Activated CD8-positive, alpha-beta memory T cell treated with anti-CD3 and anti-CD28 coated beads, Interleukin-2, amount 50 U/mL, for 1 hour (primary cell): Measurements from ENCODE around the gene LHX3.
"Not testable (repeated sequence)": the region's sequence is repeated elsewhere in the genome, so short reads cannot be mapped to it uniquely, and the experiment has no call there.

ENCODE experiments used
- DNase-seq: peaks from one replicate; pipeline ENCODE4 v3.0.0-alpha.2; 2020; ENCODE audit errors: extremely low read depth

The LHX3 gene

DNA sequence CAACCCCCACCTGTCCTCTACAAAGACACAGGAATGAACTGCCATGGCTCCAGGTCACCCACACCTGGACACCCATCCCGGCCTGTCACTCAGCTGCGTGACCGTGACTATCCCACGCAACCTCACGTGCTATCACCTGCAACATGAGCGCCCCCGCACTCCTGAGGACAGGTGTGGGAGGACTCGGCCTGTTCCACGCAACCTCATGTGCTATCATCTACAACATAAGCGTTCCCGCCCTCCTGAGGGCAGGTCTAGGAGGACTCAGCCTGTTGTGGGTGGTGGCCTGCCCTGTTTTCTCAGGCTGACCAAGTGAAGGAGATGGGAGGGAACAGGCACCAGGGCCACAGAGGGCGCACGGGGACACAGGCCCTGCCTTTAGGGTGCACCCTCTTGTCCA, 36.6 kb upstream of the LHX3 start:
- no peak for DNase-seq

DNA sequence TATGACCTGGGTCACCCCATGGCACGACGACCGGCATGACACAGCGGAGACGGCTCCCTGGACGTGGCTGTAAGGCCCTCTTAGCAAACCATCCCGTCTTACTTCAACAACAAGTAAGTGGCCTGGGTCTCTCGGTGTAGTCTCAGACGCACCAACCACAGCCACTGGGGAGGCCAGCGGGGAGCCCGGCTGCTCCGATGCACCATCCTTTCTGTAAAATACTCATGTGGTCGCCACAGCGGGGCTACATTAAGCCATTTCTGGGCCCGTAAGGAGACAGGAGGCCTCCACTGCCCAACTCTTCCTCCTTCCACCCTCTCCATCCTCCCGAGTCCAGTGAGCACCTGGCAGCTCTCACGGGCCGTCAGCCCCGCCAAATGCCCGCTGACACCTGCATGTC, 36.0 kb upstream of the LHX3 start:
- no peak for DNase-seq

DNA sequence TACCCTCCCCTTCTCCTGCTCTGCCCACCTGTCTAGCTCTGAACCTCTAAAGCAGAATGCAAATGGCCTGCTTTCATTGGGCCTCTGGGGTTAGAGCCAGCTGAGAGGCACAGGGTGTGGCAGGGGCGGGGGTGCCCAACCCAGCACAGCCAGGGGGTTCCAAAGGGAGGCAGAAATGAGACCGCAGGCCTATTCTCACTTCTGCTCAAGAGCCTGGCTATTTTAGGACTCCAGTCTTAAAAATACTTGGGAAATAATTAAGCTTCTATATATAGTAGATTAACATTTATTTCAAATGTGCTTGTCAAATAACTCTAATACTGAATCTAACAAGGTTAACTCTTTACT, 35.0 kb upstream of the LHX3 start:
- DNase-seq: no peak

DNA sequence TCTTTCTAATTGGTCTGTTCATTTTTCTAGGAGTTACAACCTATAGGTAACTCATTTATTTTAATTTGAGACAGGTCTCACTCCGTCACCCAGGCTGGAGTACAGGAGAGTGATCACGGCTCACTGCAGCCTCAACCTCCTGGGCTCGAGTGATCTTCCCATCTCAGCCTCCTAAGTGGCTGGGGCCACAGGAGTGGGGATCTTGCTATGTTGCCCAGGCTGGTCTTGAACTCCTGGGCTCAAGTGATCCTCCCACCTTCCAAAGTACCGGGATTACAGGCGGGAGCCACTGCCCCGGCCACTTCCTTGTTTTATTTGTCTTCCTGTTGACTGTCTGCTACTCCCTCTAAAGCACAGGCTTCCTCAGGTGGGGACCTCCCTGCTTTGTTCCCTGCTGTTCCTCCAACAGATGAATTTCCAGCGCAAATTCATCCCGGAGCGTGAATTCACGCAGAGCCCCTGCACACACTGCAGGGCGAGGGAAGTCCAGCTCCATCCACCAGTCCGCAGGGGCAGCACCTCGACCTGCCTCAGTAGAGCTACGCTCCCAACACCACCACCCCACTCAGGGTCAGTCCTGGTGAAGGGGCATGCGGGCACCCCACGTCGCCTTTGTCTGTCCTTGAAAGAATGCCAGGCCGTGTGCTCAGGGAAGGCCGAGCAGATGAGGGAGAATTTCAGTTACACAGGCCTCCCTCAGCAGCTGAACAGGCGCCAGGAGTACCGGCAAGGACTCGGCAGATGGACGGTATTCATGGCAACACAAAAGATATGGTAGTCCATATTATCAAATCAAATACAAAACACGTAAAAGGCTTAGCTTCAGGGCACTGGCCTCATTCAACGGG, 34.4 kb upstream of the LHX3 start:
- no peak for DNase-seq

DNA sequence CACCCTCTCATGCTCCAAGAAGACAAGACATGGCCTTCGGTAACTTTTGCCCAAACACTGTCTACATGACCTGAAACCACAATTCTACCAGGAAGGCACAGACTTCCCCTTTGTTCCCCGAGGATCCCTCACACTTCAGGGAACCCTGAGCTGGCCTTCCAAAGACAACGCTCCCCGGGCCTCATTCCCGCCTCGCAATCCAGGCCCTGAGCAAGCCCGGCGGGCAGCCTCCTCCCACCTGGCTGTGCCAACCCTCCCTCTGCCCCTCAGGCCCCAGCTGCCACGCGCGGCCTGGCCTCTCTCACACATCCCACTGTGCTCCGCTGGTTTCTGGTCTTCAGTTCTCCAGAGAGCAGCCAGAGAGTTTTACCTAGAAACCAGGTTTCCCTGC, 33.4 kb upstream of the LHX3 start:
- no peak for DNase-seq

DNA sequence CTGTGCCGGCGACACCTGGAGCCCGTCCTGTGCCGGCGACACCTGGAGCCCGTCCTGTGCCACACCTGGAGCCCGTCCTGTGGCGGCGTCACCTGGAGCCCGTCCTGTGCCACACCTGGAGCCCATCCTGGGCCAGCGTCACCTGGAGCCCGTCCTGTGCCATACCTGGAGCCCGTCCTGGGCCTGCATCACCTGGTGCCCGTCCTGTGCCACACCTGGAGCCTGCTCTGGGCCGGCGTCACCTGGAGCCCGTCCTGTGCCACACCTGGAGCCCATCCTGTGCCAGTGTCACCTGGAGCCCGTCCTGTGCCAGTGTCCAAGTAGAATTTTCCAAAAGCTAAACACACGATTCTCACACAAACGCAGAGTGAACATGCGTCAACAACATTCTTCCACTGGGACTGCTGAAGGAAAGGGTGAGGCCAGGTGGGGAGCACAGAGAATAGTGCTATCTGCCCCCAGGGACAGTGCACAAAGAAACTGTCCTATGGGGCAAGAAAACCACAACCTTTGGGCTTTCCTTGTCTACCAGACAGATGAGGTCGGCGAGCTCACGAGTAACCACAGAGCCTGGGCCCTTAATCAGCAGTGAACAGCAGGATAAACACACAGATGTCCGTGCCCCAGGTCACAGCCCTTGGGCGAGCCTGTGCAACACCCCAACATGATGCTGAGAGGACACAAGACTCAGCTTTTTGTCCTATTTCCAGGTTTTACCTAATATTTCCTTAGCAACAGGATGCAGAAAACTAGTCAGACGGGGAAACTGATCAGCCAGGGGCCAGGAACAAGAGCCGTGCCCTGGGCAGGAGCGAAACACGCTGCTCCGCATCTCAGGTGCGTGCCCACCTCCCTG, 32.8 kb upstream of the LHX3 start:
- DNase-seq: no peak

DNA sequence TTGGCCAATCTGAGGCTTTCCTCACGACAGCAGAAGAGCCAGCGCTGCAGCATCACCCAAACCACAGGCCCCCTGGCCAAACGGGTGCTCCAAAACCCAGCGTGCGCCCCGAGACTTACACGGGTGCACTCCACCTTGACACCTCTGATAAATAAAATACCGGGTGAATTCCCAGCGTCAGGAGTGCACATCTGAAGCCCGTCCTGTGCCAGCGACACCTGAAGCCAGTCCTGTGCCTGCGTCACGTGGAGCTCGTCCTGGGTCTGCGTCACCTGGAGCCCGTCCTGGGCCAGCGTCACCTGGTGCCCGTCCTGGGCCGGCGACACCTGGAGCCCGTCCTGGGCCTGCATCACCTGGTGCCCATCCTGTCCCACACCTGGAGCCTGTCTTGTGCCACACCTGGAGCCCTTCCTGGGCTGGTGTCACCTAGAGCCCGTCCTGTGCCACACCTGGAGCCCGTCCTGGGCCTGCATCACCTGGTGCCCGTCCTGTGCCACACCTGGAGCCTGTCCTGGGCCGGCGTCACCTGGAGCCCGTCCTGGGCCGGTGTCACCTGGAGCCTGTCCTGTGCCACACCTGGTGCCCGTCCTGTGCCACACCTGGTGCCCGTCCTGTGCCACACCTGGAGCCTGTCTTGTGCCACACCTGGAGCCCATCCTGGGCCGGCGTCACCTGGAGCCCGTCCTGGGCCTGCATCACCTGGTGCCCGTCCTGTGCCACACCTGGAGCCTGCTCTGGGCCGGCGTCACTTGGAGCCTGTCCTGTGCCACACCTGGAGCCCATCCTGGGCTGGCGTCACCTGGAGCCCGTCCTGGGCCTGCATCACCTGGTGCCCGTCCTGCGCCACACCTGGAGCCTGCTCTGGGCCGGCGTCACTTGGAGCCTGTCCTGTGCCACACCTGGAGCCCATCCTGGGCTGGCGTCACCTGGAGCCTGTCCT, 31.8 kb upstream of the LHX3 start:
- DNase-seq: not testable (repeated sequence)

DNA sequence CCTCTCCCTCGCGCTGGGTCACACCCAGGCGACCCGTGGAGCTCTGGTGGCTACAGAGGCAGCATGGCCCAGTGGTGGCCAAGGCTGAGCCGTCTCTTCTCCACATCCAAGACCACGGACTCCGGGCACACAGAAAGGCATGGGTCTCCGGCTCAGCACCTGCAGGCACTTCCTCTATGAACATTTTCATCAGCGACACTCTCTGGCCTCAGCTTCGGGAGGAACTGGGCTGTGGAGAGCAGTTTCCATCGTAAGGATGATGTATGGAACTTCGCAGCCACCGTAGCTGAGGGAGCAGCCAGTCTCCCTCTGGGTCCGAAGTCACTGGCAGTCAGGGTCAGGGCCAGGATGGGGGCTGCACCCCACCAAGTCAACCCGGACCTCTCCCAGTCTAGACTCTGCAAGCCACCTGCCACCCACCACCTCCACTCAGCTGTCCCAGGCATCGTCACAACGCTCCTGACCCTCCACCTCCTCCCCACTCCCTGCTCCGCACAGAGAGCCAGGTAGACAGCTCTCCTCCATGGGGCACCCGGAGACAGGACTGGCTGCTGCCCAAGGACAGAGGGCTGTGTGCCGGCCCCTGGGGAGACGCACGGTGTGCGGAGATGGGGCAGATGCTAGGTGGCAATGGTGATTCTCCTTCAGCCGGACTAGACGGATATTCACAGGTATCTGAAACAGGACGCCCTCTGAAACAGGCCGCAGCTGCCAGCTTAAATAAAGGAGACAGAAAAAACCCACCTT, 31.0 kb upstream of the LHX3 start:
- no peak for DNase-seq

DNA sequence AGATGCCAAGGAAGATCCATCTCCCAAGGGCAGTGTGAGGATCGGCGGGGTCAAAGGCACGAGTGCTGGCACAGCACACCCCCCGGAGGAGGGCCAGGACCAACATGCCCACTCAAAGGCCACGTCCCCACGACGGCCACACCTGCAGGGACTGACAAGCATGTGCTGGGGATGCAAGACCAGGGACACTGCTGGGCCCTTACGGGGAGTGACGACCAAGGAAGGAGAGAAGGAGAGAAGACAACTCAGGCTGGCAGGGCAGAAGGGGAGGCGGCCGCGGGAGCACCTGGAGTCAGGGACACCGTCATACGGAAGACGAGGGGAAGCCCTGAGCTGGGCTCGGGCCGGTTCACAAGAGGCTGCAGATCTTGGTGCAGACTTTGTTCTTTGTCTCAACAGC, 30.2 kb upstream of the LHX3 start:
- no peak for DNase-seq

DNA sequence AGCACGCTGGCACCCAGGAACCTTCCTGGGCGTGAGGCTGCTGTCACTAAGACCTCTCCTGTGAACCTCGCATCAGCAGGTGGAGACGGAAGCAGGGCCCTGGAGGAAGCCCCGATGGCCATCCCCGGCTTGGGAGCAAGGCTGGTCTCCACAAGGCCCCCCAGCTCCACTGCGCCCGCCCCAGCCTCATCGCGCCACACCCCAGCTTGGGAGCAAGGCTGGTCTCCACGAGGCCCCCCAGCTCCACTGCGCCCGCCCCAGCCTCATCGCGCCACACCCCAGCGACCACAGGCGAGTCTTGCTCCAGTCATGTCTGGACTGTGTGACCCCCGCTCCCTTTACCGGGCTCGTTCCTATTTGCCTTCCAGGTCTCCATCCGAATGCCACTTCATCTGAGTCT, 29.7 kb upstream of the LHX3 start:
- no peak for DNase-seq

DNA sequence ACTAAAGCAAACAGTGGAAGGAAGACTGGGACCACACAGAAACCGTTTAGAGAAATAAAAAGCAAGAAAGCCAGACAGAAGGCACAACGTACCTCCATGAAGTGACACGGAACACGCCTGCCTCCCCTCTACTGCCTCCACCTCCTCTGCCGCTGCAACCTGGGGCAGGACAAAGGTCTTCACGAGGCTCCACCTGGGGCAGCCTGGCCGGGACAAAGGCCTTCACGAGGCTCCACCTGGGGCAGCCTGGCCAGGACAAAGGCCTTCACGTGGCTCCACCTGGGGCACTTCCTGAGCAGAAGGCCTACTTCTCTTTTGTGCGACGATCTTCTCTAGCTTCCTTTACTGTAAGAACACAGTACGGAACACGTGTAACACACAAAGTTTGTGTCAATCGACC, 28.9 kb upstream of the LHX3 start:
- no peak for DNase-seq

DNA sequence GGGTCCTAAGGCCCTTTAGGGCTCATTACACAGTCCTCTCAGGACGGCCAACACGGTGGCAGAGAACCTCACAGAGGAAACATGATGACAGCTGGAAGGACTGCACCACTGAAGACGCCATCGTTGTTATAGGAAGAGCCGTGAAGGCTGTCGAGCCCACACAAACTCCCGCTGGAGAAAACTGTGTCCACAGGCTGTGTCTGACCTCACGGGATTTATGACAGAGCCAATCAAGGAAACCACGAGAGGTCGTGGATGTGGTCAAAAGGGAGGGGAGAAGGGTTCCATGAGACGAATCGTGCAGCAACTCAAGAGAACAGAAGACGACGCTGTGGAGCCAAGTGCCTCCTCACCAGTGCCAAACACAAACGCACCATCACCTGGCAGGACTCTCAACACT, 28.5 kb upstream of the LHX3 start:
- no peak for DNase-seq

DNA sequence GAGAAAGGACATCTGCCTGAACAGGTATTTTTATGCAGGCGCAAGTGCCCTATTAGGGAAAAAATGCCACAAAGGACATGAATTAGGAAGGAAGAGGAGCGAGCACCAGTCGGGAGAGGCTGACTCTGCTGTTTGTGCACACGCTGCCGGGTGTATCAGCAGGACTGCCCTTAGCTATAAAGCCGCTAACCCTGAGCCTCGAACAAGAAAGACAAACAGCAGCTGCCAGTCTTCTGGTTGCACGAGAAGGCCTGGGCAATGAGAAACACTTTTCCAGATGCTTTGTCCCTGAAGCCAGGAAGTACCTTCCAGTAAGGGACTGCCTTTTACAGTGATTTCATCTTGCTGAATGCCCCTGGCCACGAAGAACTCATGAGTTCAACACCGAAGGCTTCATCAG, 28.0 kb upstream of the LHX3 start:
- DNase-seq: no peak

DNA sequence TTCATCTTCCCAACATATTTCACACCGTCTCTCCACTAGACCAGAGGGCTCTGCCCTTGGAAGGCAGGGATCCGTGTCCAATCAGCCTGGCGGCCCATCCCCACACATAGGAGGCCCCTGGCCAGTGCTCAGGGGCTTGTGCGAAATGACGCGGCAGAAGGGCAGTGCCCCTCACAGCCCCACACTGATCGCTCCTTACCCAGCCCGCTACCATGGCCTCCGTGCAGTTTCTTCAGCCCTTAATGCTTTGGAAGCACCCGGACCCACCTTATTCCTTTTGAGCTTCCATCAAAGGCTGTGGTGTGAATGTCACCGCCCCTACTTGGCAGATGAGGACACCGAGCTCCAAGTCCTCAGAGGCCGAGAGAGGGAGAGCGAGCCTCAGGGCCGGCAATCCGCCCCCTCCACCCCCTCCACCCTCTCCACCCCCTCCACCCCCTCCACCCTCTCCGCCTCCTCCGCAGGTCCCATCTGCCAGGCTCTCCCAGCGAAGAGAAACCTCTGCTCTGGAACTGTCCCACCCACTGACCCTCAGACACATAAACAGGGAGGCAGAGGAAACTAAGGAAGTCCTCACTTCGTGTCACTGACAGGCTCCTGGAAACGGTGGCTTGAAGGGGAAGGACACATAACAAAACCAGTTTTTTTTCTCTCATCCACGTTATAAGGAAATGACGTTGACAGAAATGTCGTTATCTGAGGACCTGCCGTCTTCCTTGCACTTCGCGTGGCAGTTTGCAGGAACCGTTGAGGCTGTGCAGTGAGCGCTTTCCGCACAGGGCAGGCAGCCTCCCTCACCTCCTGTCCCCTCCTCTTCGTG, 26.8 kb upstream of the LHX3 start:
- DNase-seq: no peak

DNA sequence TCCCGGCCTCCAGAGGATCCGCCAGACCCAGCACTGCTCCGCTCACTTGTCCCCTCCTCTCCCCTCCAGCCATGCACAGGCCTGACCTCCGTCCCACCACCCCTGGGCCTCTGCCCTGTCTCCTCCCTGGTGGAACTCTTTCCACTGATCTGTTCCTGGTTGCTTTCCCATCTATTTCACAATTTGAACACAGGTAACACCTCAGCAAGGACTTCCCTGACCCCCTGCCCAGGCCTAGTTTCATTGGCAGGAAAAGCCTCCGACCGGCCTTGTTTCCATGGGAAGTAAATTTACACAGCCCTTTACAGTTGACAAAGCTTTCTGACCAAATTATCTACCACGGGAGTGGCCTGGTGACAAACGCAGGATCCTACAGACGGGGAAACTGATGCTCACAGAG, 25.8 kb upstream of the LHX3 start:
- no peak for DNase-seq

DNA sequence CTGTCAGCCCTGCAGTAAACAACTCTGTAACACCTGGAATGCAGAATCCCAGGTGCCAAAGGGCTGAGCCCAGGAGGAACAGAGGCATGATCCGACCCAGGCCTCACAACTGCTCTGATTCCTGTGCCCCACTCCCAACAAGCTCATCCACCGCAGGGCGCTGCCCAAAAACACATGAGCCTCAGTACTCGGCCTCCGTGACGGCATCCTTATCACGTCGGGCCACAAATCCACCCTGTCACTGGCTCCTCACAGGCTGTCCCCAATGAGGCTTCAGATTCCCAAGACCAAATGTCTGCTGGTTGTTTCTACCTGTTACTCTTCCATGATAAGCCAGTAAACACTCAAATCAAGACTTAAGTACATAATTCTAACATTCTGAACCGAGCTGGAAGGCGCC, 25.4 kb upstream of the LHX3 start:
- no peak for DNase-seq

DNA sequence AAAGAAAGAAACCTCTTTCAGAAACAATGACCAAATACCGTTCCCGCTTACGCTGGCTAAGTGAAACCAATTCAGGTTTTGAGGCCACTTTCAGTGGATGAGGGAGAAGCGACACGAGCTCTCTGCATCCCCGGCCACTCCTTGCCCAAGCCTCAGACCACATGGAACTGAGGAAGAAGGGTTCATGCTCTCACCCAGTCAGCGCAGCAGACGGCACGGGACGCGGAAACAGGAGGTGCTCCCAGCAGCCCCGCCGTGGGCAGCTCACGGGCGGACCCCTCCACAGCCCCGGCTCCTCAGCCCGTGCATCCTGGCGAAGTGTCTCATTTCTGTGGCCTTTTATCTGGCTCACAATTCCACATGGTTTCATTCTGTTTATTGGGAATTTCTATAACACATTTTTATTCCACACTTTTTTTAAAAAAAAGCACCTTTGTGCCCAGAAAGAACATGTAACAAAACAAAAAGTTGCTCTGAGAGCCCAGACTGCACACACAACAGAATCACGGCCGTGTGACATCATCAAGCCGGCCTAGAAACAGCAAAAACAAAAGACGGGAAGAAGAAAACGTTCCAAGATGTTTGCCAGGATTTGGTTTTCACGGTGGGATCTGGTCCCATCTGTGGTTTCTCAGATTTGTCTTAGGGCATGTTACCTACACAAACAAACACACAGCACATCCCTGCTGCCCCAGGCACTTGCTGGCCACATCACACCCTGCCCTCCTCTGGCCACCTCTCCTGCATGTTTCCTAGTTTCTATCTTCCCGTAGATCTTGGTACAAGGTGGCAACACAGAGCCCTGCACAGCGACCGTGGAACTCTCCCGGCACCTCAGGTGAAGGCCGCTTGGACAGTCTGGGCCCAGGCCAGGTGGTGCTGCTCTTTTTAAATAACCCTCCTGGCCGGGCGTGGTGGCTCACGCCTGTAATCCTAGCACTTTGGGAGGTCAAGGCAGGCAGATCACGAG, 24.5 kb upstream of the LHX3 start:
- DNase-seq: no peak

DNA sequence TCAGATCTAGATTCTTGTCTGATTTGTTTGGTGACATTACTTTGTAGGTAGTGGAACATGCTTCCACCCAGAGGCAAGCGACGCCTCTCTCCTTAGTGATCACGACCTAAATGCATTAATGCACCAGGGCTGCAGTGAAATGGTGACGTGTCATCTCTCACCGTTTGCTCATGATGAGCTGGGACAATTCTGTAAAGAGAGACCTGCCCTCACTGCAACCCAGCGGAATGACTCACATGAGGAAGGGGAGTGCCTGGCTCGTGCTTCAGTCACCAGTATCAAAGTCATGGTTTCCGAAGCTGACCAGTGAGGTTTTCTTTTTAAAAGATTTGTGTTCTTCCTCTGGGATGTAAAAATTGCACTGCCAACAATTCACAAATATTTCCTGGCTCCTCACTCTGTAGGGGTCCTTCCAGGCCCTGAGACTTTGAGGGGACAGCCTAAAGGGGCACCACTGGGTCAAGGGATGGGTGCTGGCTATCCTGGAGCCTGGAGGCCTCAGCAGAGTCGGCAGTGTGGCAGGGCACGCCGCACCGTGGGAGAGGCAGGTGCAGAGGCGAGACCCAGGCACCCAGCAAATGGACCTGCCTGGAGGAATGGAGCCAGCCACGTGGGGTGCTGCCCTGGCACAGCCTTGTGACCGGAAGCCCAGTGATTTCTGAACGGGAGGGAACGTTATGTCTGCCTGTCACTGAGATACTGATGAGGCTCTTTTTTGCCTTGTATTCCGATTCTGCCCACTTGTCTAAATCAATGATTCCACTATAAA, 23.4 kb upstream of the LHX3 start:
- DNase-seq: no peak
